Astrocyte of the cerebellum (primary cell): ENCODE results near the gene TUBG1.

Source experiments
- DNase-seq: peaks from one replicate; pipeline ENCODE4 v3.0.0-alpha.2; 2011; ENCODE audit warnings: low read depth
- H3K4me3 ChIP-seq: 2 replicates; pipeline ENCODE4 v1.5.1; 2011; ENCODE audit warnings: mild to moderate bottlenecking, low read depth, low read length, moderate library complexity
- in situ Hi-C: cut with HindIII; loops from 2 replicates; pipeline ENCODE4 v1.10.0; 2017; ENCODE audit warnings: low sequenced_read_pairs
- TF ChIP-seq, protein P1 (sequence below): IDR thresholded peaks from 2 replicates; pipeline ENCODE4 v1.5.1; 2012; ENCODE audit warnings: low read length, low read depth, moderate library complexity, mild to moderate bottlenecking; ENCODE audit errors: missing control alignments

The TUBG1 gene

DNA sequence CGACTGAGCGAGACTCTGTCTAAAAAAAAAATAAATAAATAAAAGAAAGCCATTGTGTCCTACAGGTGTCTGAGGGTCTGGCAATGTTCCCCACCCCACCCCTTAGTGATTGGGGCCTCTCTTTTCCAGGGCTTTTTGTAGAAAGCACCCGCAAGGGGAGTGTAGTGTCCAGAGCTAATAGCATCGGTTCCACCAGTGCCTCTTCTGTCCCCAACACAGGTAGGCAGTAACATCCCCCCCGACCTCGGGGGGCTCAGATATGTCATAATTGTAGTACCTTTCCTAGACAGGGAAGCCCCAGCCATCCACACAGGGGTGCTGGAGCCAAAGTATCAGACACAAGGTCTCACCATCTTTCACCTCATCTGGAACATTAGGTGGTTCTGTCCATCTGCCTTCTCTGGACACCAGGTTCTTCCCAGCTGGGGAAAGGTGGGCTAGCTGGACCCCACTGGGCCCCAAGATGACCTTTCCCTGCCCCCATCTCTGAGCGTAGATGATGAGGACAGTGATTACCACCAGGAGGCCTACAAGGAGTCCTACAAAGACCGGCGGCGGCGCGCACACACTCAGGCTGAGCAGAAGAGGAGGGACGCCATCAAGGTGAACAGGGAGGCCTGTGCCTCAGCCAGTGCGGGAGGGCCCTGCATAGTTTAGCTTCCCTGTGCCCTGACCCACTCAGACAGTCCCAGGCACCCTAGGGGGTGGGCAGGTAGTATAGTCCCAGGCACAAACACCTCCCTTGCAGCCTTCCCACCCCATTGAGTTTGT, 41.0 kb upstream of the TUBG1 start:
- TF ChIP-seq, protein P1, sequence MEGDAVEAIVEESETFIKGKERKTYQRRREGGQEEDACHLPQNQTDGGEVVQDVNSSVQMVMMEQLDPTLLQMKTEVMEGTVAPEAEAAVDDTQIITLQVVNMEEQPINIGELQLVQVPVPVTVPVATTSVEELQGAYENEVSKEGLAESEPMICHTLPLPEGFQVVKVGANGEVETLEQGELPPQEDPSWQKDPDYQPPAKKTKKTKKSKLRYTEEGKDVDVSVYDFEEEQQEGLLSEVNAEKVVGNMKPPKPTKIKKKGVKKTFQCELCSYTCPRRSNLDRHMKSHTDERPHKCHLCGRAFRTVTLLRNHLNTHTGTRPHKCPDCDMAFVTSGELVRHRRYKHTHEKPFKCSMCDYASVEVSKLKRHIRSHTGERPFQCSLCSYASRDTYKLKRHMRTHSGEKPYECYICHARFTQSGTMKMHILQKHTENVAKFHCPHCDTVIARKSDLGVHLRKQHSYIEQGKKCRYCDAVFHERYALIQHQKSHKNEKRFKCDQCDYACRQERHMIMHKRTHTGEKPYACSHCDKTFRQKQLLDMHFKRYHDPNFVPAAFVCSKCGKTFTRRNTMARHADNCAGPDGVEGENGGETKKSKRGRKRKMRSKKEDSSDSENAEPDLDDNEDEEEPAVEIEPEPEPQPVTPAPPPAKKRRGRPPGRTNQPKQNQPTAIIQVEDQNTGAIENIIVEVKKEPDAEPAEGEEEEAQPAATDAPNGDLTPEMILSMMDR: no peak
- DNase-seq: no peak
- in situ Hi-C loops: no loop called here
- H3K4me3 ChIP-seq: no peak overlapping the region

- TF ChIP-seq, protein P1: no peak
- H3K4me3 ChIP-seq: no peak overlapping the region
- no peak for DNase-seq
- in situ Hi-C loops: no loop called here
Observed at GRCh38 chr17:42571435-42572225, 37.9 kb upstream of the TUBG1 start.

GRCh38 chr17:42573095-42573494, 36.4 kb upstream of the TUBG1 start:
- DNase-seq: no peak
- in situ Hi-C loops: no loop called here
- TF ChIP-seq, protein P1: no peak
- H3K4me3 ChIP-seq: no peak overlapping the region

DNA sequence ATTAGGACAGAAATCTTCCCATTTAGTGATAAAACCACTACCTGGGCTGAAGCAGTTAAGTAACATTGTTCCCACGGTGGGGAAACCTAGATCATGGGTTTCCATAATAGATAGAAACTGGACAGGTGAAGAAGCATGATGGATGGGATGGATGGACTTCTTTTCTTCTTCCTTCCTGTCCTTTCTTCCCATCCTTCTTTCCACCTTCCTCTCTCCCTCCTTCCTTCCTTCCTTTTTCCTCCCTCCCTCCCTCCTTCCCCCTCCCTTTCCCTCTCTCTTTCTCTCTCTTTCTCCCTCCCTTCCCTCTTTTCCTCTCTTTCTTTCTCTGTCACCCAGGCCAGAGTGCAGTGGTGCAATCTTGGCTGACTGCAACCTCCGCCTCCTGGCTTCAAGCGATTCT, 35.0 kb upstream of the TUBG1 start:
- H3K4me3 ChIP-seq: no peak overlapping the region
- in situ Hi-C loops: no loop called here
- TF ChIP-seq, protein P1: no peak
- no peak for DNase-seq

DNA sequence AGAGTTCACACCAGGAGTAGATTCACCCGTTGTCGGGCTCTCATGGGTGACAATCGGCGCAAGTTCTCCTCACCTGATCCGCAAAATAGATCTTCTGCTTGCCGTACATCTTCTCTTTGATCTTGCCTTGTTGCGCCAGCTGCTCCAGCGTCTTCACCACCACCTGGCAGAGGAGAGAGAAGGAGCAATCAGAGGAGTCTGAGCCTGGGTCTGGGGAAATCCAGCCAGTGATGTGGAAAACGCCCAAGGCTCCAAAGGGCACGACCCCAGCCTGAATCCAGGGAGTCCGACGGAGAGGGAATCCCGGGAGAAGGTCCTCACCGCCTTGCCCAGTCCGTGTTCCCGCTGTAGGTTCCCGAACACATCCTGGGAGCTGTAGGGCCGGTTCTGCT, 32.3 kb upstream of the TUBG1 start:
- DNase-seq: no peak
- peak overlapping the region; percentile 87 for H3K4me3 ChIP-seq
- in situ Hi-C loops: no loop called here
- TF ChIP-seq, protein P1: no peak

GRCh38 chr17:42577532-42578281, 31.8 kb upstream of the TUBG1 start, which contains the start of gene PSMC3IP:
PSMC3IP (minus strand) TSS chr17:42577729; CDS start chr17:42577686, 43 bp downstream.
- peak within 1 kb of the TSS; percentile 87 for H3K4me3 ChIP-seq
- TF ChIP-seq, protein P1: peak; percentile 46
- peak; percentile 81 for DNase-seq
- in situ Hi-C loops: no loop called here
